GM12878 (cell line): ENCODE measurements around the gene UNC50. TPM values are rescaled to one million over a fixed set of nuclear protein-coding genes. Genes with fewer than 3 reads are reported as not detected.

Experiments used
- ATAC-seq: fragments of 200-7000 bp; cut with Tn5 transposase; 3 replicates; pipeline ENCODE4 v1.9.1; 2020; ENCODE audit warnings: mild to moderate bottlenecking, moderate library complexity
- BruUV-seq: library from RNA; stranded (reverse); fragments of 400-500 nt; replicated peaks from 2 replicates; lab custom pipeline; 2021; lab: Mats Ljungman, UMichigan
- CTCF ChIA-PET: fragments of 300-600 bp; sonication (Branson Sonifier 250); formaldehyde crosslinking; extraction: SDS; loops from one replicate; lab custom pipeline; 2021; ENCODE audit warnings: inconsistent platforms; lab: Yijun Ruan, JAX
- POLR2A ChIA-PET: fragments of 350-600 bp; formaldehyde crosslinking; extraction: SDS; loops from one replicate; lab custom pipeline; 2021; ENCODE audit warnings: inconsistent platforms; lab: Charles Lee
- RAD21 ChIA-PET: fragments of 300-600 bp; sonication (Branson Sonifier 250); formaldehyde crosslinking; loops from one replicate; lab custom pipeline; 2023; ENCODE audit warnings: antibody characterized with exemption; ENCODE audit not compliant: unreplicated experiment; lab: Charles Lee
- SMC1A ChIA-PET: fragments of 300-600 bp; sonication (Branson Sonifier 250); formaldehyde crosslinking; loops from one replicate; lab custom pipeline; 2023; ENCODE audit not compliant: unreplicated experiment, uncharacterized antibody; lab: Charles Lee
- DNase-seq: peaks from one replicate; pipeline ENCODE4 v3.0.0-alpha.2; 2011; ENCODE audit warnings: low read depth, low spot score
- FAIRE-seq: peaks from 3 replicates; lab custom pipeline; 2011; peaks lifted over from hg19 to GRCh38; lab: Jason Lieb, UNC
- H2AFZ ChIP-seq: 2 replicates; pipeline ENCODE4 v1.6.0; 2011; ENCODE audit warnings: low read depth, low read length, control low read depth; ENCODE audit not compliant: control insufficient read depth
- H3K27ac ChIP-seq: 2 replicates; pipeline ENCODE4 v1.5.1; 2011; ENCODE audit warnings: control low read depth; ENCODE audit not compliant: control insufficient read depth, insufficient read depth
- H3K27me3 ChIP-seq, 2 experiments: replicated peaks in 1 of 2; 2 replicates each; pipeline versions ENCODE4 v1.6.0 to v1.6.1; 2011; ENCODE audit warnings: low read length in 1 of 2; ENCODE audit not compliant: control insufficient read depth in 2 of 2, insufficient read depth in 2 of 2
- H3K36me3 ChIP-seq, 2 experiments: 2 replicates each; pipeline ENCODE4 v1.5.1; 2011; ENCODE audit warnings: low read length in 1 of 2; ENCODE audit not compliant: control insufficient read depth in 2 of 2, insufficient read depth in 2 of 2
- H3K4me1 ChIP-seq: 2 replicates; pipeline ENCODE4 v1.6.1; 2011; ENCODE audit warnings: mild to moderate bottlenecking, low read length, moderate library complexity, mixed read lengths; ENCODE audit not compliant: control insufficient read depth, insufficient read depth
- H3K4me2 ChIP-seq: 2 replicates; pipeline ENCODE4 v1.6.0; 2011; ENCODE audit warnings: control low read depth; ENCODE audit not compliant: control insufficient read depth, insufficient read depth
- H3K4me3 ChIP-seq: fragments of 200-600 bp; sonication (generic); 2 replicates; pipeline ENCODE4 v1.5.1; 2016
- H3K79me2 ChIP-seq: 2 replicates; pipeline ENCODE4 v1.6.0; 2011; ENCODE audit warnings: low read length; ENCODE audit not compliant: control insufficient read depth, insufficient read depth
- H3K9ac ChIP-seq: 2 replicates; pipeline ENCODE4 v1.8.0; 2011; ENCODE audit warnings: low read length, control low read depth, mixed read lengths; ENCODE audit not compliant: control insufficient read depth, insufficient read depth
- H3K9me3 ChIP-seq: replicated peaks from 3 replicates; pipeline ENCODE4 v1.5.1; 2011; ENCODE audit warnings: mild to moderate bottlenecking, low read length; ENCODE audit not compliant: control insufficient read depth, insufficient read depth
- H4K20me1 ChIP-seq: 2 replicates; pipeline ENCODE4 v1.6.0; 2011; ENCODE audit not compliant: control insufficient read depth, insufficient read depth
- ATF2 ChIP-seq: IDR thresholded peaks from 2 replicates; pipeline ENCODE4 v1.6.1; 2012; ENCODE audit warnings: low read length, inconsistent platforms
- CHD2 ChIP-seq: IDR thresholded peaks from 2 replicates; pipeline ENCODE4 v1.6.1; 2011; ENCODE audit warnings: low read depth, low read length, improper control_type of control experiment, borderline replicate concordance
- CUX1 ChIP-seq: IDR thresholded peaks from 2 replicates; pipeline ENCODE4 v1.6.1; 2012; ENCODE audit warnings: improper control_type of control experiment, low read depth, low read length; ENCODE audit not compliant: insufficient replicate concordance
- EP300 ChIP-seq, 2 experiments: fragments of 150-350 bp in 1 of 2; IDR thresholded peaks; 2 replicates each; pipeline ENCODE4 v1.6.1; 2011 to 2012; ENCODE audit warnings: low read depth in 2 of 2, low read length in 2 of 2, borderline replicate concordance in 1 of 2, improper control_type of control experiment in 1 of 2, inconsistent platforms in 1 of 2; ENCODE audit not compliant: control insufficient read depth in 1 of 2
- IKZF1 ChIP-seq: fragments of 450-650 bp; conservative IDR thresholded peaks from 2 replicates; pipeline ENCODE4 v1.6.1; 2017; ENCODE audit warnings: antibody characterized with exemption, mild to moderate bottlenecking
- IKZF2 ChIP-seq, 2 experiments: fragments of 450-650 bp; IDR thresholded peaks; 2 replicates each; pipeline ENCODE4 v1.6.1; 2017; ENCODE audit warnings: mild to moderate bottlenecking in 2 of 2, moderate library complexity in 2 of 2
- POU2F2 ChIP-seq: IDR thresholded peaks from 3 replicates; pipeline ENCODE4 v1.6.1; 2011; ENCODE audit warnings: low read depth, mild to moderate bottlenecking, low read length, borderline replicate concordance
- RAD21 ChIP-seq: IDR thresholded peaks from 2 replicates; pipeline ENCODE4 v1.6.1; 2011; ENCODE audit warnings: mild to moderate bottlenecking, low read depth, low read length, moderate library complexity; ENCODE audit not compliant: insufficient read depth
- REST ChIP-seq: IDR thresholded peaks from 2 replicates; pipeline ENCODE4 v1.6.1; 2012; ENCODE audit warnings: mild to moderate bottlenecking, low read depth, low read length
- WGBS: methylation state at CpG from one replicate; pipeline ENCODE4 v1.1.6; 2016; ENCODE audit warnings: low lambda C conversion rate; ENCODE audit not compliant: insufficient replicate concordance, insufficient coverage; ENCODE audit errors: missing lambda C conversion rate; 5-methylcytosine and 5-hydroxymethylcytosine counted together
- in situ Hi-C: fragments of 300-500 bp; cut with MboI; formaldehyde crosslinking; loops from 9 replicates; pipeline ENCODE4 v1.14.3; 2018; ENCODE audit warnings: mixed read lengths
- intact Hi-C: fragments of 100-400 bp; cut with micrococcal nuclease; formaldehyde crosslinking; loops from one replicate; pipeline ENCODE4 v1.14.2; 2022; ENCODE audit not compliant: unreplicated experiment
- polyA plus RNA-seq, 11 experiments: library from polyadenylated mRNA; depleted of rRNA in 4 of 11; unstranded in 6 of 11; stranded (reverse) in 5 of 11; fragments of >200 nt; fragmentation: Nextera tagmentation in 4 of 11; fragmentation: Illumina TruSeq in 1 of 11; extraction: Ambion mirVana in 4 of 11; extraction: Trizol in 1 of 11; gene quantifications; 1 replicate in 1 of 11; 2 replicates in 10 of 11; pipeline versions ENCODE4 v1.2.1 to v1.2.3, GENCODE V29; 2011 to 2016; ENCODE audit warnings: inconsistent platforms in 2 of 11, missing spikeins in 2 of 11, low read depth in 1 of 11
- total RNA-seq, 4 experiments: library from RNA; depleted of rRNA in 3 of 4; stranded (reverse); fragments of >200 nt in 3 of 4; fragmentation: Illumina TruSeq in 1 of 4; extraction: Trizol in 1 of 4; gene quantifications; 2 replicates each; pipeline versions ENCODE4 v1.2.1 to v1.2.3, GENCODE V29; 2013 to 2021

Gene UNC50
- total and polyA plus RNA-seq, 10 of the 15 experiments (the other 5 are each of a cell fraction or from before 2014, with no cell fraction given): 25.5 to 76.3 (median 37.8) TPM

- in situ Hi-C loops: no loop called here
- ATAC-seq: peak; percentile 90
- intact Hi-C loops: no loop called here
- peak; percentile 67 for DNase-seq
- SMC1A ChIA-PET: no interaction called here
- RAD21 ChIA-PET: interaction anchor here (1.3 kb wide), 1 partner anchor 12 kb away, joined by 3 read pairs; no protein-coding TSS in a partner anchor
- Histone ChIP-seq H2AFZ (peak overlapping the region; percentile 51), H3K4me2 (peak overlapping the region; percentile 91), H4K20me1 (no peaks in the 10 kb centered on the region), H3K27me3 (no peaks in the 10 kb centered on the region), H3K36me3 (no peaks in the 10 kb centered on the region; a peak in 1 of 4 replicates), H3K27ac (peak overlapping the region; percentile 53), H3K9ac (no peak overlapping the region; the same call in 1 of the 2 replicates), H3K79me2 (no peaks in the 10 kb centered on the region), H3K4me3 (no peak overlapping the region), H3K4me1 (peaks cover 5% of the 10 kb centered on the region), H3K9me3 (no peaks in the 10 kb centered on the region)
- peak; percentile 82 for FAIRE-seq
- POLR2A ChIA-PET: no interaction called here
- WGBS: 12% methylated on average over 10 of the region's 10 CpGs
- CTCF ChIA-PET: interaction anchor here (1.5 to 2.7 kb wide), 2 partner anchors 12 kb away, joined by 4 to 7 read pairs; no protein-coding TSS in a partner anchor
- no TSS peak for BruUV-seq
- TF ChIP-seq RAD21 (no peak), CUX1 (peak; percentile 71), EP300 (IDR thresholded peaks at IDR 0.05; ENCODE audit: borderline replicate concordance in 1 of 2, control insufficient read depth in 1 of 2, low read depth in 2 of 2, low read length in 2 of 2) (peak in 1 of 2 experiments; percentile 51; a peak in 2 of 4 replicates), IKZF2 (IDR thresholded peaks at IDR 0.05) (peak; percentile 36 to 39; a peak in 3 of 4 replicates), ATF2 (peak; percentile 54; the same call in 1 of the 2 replicates), IKZF1 (0 out of 2 replicates have a peak, but pooled peaks have one; percentile 26), CHD2 (peak; percentile 77), REST (no peak), POU2F2 (no peak)
Observed at GRCh38 chr2:98637401-98638147, 29.2 kb downstream of the UNC50 start.
